Skeletal muscle tissue (tissue), 4 donors: Measurements from ENCODE around the gene ZDHHC7. TPM values are rescaled to one million over a fixed set of nuclear protein-coding genes. Genes with fewer than 3 reads are reported as not detected.
A peak's percentile ranks its signal among the peaks of the same experiment; 100 is the strongest.

ENCODE experiments used
- H3K27ac ChIP-seq: one replicate; pipeline ENCODE4 v1.7.0; 2013; ENCODE audit warnings: mild to moderate bottlenecking, low read depth, low read length, inconsistent platforms
- H3K27me3 ChIP-seq, 3 donors: one replicate each; pipeline ENCODE4 v1.7.0; 2013; ENCODE audit warnings: low read length in 3 of 3; ENCODE audit not compliant: control insufficient read depth in 3 of 3, insufficient read depth in 3 of 3
- H3K36me3 ChIP-seq, 3 donors: one replicate each; pipeline ENCODE4 v1.7.0; 2013; ENCODE audit warnings: low read length in 3 of 3; ENCODE audit not compliant: control insufficient read depth in 3 of 3, insufficient read depth in 3 of 3
- H3K4me1 ChIP-seq, 3 donors: one replicate each; pipeline ENCODE4 v1.7.0; 2013; ENCODE audit warnings: low read length in 3 of 3, mild to moderate bottlenecking in 3 of 3; ENCODE audit not compliant: control insufficient read depth in 3 of 3, insufficient read depth in 3 of 3
- H3K4me3 ChIP-seq, 3 donors: one replicate each; pipeline ENCODE4 v1.7.0; 2013; ENCODE audit warnings: low read length in 3 of 3
- H3K9ac ChIP-seq, 3 donors: one replicate each; pipeline ENCODE4 v1.7.0; 2013; ENCODE audit warnings: low read length in 3 of 3, mild to moderate bottlenecking in 3 of 3, moderate library complexity in 2 of 3, low read depth in 1 of 3
- H3K9me3 ChIP-seq, 3 donors: one replicate each; pipeline ENCODE4 v1.7.0; 2013; ENCODE audit warnings: low read length in 3 of 3; ENCODE audit not compliant: control insufficient read depth in 3 of 3
- total RNA-seq: library from RNA; depleted of rRNA; stranded (reverse); fragments of >200 nt; gene quantifications from one replicate; pipeline ENCODE4 v1.2.3, GENCODE V29; 2014
- donor health status: Osteomylitis.

The ZDHHC7 gene
- total RNA-seq, 1 donor from 2014 or later = 19.8 TPM

DNA sequence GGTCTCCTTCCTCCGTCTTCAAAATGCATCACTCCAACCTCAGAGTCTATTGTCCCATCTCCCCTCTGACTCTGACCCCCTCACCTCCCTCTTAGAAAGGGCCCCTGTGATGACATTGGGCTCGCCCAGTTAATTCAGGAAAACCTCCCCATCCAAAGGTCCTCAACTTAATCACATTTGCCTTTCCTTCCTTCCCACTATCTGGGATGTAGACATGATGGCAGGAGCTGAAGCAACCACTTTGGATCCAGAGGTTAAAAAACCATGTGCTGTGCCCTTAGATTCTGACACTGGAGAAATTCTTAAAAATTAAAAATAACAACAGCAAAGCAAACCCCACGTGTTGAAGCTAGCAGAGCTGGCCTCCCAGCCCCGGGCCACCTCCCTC lies 80.2 kb downstream of the ZDHHC7 start:
- H3K4me1 ChIP-seq = peaks cover 37 to 48% (median 43%) of the 10 kb centered on the region in 3 donors
- no peak overlapping the region for H3K4me3 ChIP-seq
- no peaks in the 10 kb centered on the region for H3K9me3 ChIP-seq
- H3K27me3 ChIP-seq = peaks cover 0 to 4% (median 0%) of the 10 kb centered on the region in 3 donors
- no peak overlapping the region for H3K9ac ChIP-seq
- H3K36me3 ChIP-seq = no peaks in the 10 kb centered on the region
- H3K27ac ChIP-seq = no peak overlapping the region

DNA sequence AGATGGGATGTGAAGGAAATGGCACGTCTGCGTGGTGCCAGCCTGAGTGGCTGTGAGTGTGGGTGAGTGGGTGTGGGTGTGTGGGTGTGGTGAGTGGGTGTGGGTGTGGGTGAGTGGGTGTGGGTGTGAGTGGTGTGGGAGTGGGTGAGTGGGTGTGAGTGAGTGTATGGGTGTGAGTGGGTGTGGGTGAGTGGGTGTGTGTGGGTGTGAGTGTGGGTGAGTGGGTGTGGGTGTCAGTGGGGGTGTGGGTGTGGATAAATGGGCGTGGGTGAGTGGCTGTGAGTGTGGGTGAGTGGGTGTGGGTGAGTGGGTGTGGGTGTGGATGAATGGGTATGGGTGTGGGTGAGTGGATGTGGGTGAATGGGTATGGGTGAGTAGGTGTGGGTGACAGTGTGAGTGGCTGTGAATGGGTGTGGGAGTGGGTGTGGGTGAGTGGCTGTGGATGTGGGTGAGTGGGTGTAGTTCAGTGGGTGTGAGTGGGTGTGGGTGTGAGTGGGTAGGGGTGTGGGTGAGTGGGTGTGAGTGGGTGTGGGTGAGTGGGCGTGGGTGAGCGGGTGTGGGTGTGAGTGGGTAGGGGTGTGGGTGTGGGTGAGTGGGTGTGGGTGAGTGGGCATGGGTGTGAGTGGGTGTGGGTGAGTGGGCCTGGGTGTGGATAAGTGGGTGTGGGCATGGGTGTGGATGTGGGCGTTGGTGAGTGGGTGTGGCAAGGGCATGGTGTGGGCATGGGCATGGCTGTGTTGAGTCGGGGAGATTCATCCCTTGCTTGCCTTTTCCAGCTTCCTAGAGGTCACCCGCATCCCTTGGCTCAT lies 80.8 kb downstream of the ZDHHC7 start:
- H3K4me1 ChIP-seq = peaks cover 41 to 48% (median 43%) of the 10 kb centered on the region in 3 donors
- H3K4me3 ChIP-seq = no peak overlapping the region
- no peaks in the 10 kb centered on the region for H3K36me3 ChIP-seq
- peaks cover 0 to 4% (median 0%) of the 10 kb centered on the region in 3 donors for H3K27me3 ChIP-seq
- no peaks in the 10 kb centered on the region for H3K9me3 ChIP-seq
- no peak overlapping the region for H3K27ac ChIP-seq
- no peak overlapping the region for H3K9ac ChIP-seq

DNA sequence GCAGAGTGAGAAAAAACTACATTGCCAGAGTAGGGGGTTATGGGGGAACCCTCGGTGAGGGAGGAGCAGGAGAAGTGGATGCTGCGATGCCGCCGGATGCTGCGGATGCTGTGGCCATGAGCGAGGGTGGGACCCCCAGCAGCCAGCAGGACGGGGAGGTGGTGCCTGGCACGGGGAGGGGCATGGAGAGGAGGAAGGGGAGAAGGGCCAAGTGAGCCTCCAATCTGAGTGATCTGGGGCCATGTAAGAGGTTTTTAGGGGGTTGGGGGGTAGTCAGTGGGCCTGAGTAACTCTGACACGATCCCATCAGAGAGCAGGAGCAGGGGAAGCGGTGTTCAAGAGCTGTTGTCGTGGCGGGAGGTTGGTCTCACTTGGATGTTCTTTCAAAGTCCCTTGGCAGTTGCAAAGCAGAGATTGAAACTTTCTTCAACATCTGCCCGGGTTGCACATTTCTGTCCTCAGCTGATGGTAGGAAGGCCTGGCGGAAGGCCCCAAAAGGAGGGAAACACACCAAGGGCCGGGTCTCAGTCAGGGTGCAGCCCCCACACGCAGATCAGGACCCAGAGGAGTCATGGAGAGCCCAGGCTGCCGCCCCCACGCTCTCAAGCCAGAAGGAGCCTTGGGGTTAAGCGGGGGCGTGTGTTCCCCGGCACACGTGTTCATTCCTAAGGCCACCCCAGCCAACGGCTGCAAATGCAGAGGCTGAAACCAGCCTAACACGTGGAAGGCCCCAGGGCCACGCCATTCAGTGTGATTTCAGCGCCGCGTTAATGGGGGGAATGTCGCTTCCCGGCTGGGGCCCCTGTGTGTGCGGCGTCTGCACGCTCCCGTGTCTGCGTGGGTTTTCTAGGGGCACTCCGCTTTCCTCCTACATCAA lies 81.7 kb downstream of the ZDHHC7 start:
- H3K27me3 ChIP-seq = peaks cover 0 to 4% (median 0%) of the 10 kb centered on the region in 3 donors
- H3K4me1 ChIP-seq = peaks cover 48 to 51% (median 48%) of the 10 kb centered on the region in 3 donors
- no peaks in the 10 kb centered on the region for H3K36me3 ChIP-seq
- no peaks in the 10 kb centered on the region for H3K9me3 ChIP-seq
- no peak overlapping the region for H3K4me3 ChIP-seq
- peak overlapping the region in 1 of 3 donors; percentile 20 for H3K9ac ChIP-seq
- H3K27ac ChIP-seq = no peak overlapping the region

DNA sequence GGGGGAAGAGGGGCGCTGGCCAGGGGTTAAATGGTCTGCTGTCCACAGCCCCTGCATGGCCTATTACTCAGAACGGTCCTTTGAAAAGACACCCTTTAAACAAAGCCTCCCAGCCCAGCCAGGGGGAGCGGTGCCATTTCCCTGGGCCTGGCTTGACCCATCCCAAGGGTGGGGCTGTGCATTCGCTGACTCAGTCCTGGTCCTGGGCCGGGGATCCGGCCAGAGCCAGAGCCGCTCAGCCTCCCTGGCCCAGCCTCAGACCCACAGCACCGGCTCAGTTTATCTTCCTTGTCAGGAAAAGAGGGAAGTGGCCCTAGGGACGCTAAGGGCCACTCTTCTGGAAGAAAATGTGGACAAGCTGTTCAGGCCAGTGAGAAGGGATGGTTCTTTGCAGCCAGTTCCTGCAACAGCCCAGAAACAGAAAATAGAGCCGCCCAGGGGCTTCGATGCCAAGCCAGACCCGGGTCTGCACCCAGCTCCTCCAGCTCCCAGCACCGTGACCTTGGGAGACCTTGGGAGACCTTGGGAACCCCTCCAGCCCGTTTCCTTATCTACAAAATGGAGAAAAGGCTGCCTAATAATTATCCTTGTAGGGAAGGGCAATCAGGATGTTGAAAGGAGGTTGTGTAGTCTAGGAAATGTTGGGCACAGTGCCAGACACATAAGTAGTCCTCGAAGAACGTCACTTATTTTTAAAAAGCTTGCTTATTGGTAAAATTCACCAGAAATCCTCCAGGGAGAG lies 82.5 kb downstream of the ZDHHC7 start:
- Histone ChIP-seq H3K27ac (no peak overlapping the region), H3K4me3 (no peak overlapping the region), H3K9ac (peak overlapping the region in 1 of 3 donors; percentile 20), H3K9me3 (no peaks in the 10 kb centered on the region), H3K4me1 (peaks cover 45 to 50% (median 45%) of the 10 kb centered on the region in 3 donors), H3K27me3 (peaks cover 0 to 4% (median 0%) of the 10 kb centered on the region in 3 donors), H3K36me3 (no peaks in the 10 kb centered on the region)

DNA sequence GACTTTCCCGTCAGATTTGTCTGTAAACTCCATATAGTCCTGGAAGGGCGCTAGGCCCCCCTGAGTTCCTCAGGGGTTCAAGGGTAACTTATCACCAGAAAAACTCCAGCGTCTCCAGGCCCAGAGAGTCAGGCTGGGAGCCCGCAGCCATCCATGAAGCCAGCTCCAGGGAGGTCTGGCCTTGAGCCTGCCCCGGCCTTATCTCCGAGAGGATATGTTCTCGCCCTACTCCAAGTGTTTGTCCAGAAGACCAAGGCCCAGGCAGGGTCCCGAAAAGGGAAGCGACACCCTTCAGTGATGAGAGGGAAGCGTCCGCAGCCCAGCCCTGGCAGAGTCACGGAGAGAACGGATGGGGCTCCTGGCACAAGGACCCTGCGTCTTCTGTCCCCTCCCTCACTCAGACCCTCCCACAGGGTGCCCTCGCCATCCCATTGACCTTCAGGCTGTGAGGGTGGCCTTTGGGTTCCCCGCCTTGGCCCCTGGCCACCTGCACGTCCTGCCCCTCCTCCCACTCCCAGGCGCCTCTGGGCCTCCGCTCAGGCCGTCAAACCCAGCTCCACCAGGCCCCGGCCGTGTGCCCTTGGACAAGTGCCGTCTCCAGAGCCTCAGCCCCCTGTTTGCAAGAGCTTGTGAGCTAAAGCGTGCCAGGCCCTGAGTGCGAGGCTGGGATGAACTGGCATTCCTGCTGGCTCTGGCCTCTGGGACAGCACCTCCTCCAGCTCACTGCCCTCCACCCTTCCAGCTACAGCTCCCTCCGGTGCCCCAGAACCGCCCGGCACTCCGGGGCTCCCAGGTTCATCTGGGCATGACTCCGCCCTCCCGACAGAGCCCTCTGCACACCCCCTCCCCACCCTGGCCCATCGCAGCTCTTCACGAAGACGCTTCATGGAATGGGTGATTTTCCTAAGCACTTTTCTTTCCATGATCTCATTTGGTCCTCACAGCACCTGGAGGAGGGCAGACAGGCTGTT lies 83.4 kb downstream of the ZDHHC7 start:
- peaks cover 0 to 4% (median 0%) of the 10 kb centered on the region in 3 donors for H3K27me3 ChIP-seq
- no peak overlapping the region for H3K9ac ChIP-seq
- no peaks in the 10 kb centered on the region for H3K36me3 ChIP-seq
- peaks cover 38 to 45% (median 40%) of the 10 kb centered on the region in 3 donors for H3K4me1 ChIP-seq
- no peaks in the 10 kb centered on the region for H3K9me3 ChIP-seq
- H3K27ac ChIP-seq = no peak overlapping the region
- no peak overlapping the region for H3K4me3 ChIP-seq

DNA sequence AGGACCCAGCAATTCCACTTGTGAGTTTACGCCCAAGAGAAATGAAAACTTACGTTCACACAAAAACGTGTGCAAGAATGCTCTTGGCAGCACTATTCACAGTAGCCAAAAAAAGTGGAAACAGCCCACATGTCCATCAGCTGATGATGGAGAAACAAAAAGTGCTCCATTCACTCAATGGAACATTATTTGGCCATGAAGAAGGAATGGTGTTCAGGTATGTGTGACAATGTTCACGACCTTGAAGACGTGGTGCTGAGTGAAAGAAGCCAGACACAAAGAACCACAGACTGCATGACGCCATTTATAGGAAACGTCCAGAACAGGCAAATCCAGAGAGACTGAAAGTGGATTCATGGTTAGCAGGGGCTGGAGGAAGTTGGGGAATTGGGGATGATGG lies 84.9 kb downstream of the ZDHHC7 start:
- Histone ChIP-seq H3K27ac (no peak overlapping the region), H3K27me3 (peaks cover 0 to 4% (median 0%) of the 10 kb centered on the region in 3 donors), H3K4me1 (peaks cover 47 to 51% (median 47%) of the 10 kb centered on the region in 3 donors)

DNA sequence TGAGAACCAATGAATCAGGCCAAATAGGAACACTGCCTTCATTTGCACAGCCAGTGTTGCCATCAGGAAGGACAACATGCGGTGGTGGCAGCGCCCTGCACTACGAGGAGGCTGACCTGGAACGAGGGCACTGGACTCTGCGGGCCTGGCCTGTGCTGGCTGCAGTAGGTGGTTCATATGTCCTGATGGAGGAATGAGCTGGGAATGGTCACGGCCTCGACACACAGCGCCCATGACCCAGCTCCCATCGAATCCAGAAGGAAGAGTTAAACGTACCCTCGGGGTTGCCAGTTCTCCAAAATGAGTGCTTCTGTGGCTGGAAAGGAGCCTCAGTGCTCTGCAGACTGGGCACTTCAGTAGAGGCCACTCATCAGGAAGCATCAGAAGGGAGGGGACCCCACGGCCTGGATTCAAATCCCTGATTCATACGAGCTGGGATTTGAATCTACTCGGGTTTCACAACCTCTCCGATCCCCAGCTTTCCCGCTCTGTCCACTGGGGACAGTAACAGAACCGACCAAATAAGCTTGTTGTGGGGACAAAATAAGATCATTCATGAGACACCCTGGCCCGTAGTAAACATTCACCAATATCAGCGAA lies 85.5 kb downstream of the ZDHHC7 start:
- H3K27ac ChIP-seq = no peak overlapping the region
- H3K4me1 ChIP-seq = peaks cover 47 to 51% (median 47%) of the 10 kb centered on the region in 3 donors
- H3K27me3 ChIP-seq = peaks cover 0 to 4% (median 0%) of the 10 kb centered on the region in 3 donors
- no peaks in the 10 kb centered on the region for H3K9me3 ChIP-seq
- no peaks in the 10 kb centered on the region for H3K36me3 ChIP-seq
- peak overlapping the region in 1 of 3 donors; percentile 33 for H3K9ac ChIP-seq
- no peak overlapping the region for H3K4me3 ChIP-seq

More for the DNA sequence above, 84.9 kb downstream of the ZDHHC7 start:
- H3K4me3 ChIP-seq = no peak overlapping the region
- no peaks in the 10 kb centered on the region for H3K36me3 ChIP-seq
- no peaks in the 10 kb centered on the region for H3K9me3 ChIP-seq
- no peak overlapping the region for H3K9ac ChIP-seq

GRCh38 chr16:84925092-84925772 lies 86.1 kb downstream of the ZDHHC7 start:
- H3K27ac ChIP-seq = no peak overlapping the region
- H3K36me3 ChIP-seq = no peaks in the 10 kb centered on the region
- H3K9me3 ChIP-seq = no peaks in the 10 kb centered on the region
- H3K9ac ChIP-seq = peak overlapping the region in 1 of 3 donors; percentile 33
- peaks cover 0 to 6% (median 0%) of the 10 kb centered on the region in 3 donors for H3K27me3 ChIP-seq
- no peak overlapping the region for H3K4me3 ChIP-seq
- H3K4me1 ChIP-seq = peaks cover 45 to 51% (median 47%) of the 10 kb centered on the region in 3 donors
